Measurements from ENCODE around the gene CEP68. TPM values are rescaled to one million over a fixed set of nuclear protein-coding genes. Genes with fewer than 3 reads are reported as not detected.

CEP68 gene
- polyA plus RNA-seq, 3 donors = 28.0 to 31.3 (median 29.2) TPM

- no peak for DNase-seq (ENCODE audit: extremely low read depth in 1 of 11, low read depth in 9 of 11, low spot score in 4 of 11)
Observed at GRCh38 chr2:65049010-65049639, 7.1 kb upstream of the CEP68 start.

GRCh38 chr2:65050931-65051330 is 5.3 kb upstream of the CEP68 start:
- DNase-seq (ENCODE audit: extremely low read depth in 1 of 11, low read depth in 9 of 11, low spot score in 4 of 11) = no peak

DNA sequence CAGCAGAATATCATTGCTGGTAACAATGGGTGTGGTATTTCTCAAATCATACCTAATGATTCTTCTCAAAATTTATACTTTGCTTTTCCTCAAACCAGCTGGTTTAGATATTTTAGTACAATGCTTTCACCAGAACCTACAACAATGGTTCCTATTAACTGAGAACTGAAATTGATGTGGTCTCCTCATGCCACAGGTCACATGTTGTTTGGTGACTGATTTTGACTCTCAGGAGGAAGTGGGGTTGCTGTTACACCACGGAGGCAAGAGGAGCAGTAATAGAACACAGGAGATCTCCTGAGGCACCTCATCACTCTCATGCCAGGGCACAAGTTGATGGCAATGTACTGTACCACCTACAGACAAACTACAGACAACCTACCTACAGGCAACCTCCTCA is 3.0 kb upstream of the CEP68 start:
- no peak for DNase-seq (ENCODE audit: extremely low read depth in 1 of 11, low read depth in 9 of 11, low spot score in 4 of 11)

DNA sequence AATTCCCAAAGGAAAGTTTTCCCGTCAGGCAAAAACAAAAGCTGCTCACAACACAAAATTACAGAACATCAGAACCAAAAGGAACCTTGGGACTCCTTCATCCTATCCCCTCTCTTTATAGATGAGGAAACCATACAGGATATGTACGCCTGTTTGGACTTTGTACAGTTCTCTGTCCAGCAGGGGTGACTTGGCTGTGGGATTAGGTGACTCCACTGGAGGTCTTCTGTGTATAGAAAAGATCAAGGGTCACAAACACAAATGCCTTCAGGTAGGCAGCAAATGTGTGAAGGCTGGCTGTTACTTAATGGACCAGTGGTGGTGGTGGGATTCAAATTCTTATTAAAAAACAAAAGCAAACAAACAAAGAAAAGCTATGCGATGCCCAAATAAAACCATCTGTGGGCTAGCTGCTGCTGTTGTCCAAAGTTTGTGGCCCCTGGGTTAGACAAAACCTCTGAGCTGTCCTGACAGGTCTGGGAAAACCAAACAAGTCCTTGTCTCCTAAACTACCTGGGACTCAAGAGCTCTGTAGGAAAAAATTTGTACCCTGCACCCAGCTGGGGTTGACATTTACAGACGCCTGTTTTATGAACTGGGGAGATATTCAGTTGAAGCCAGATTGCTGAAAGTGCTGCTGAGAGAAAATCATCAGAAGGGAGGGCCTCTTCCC is 1.3 kb upstream of the CEP68 start:
- DNase-seq (ENCODE audit: extremely low read depth in 1 of 11, low read depth in 9 of 11, low spot score in 4 of 11) = no peak

GRCh38 chr2:65055422-65056214 is 598 bp upstream of the CEP68 start:
- peak in 1 of 11 donors; percentile 56 for DNase-seq (ENCODE audit: extremely low read depth in 1 of 11, low read depth in 9 of 11, low spot score in 4 of 11)

GRCh38 chr2:65057054-65057375 is 799 bp downstream of the CEP68 start:
- DNase-seq (ENCODE audit: extremely low read depth in 1 of 11, low read depth in 9 of 11, low spot score in 4 of 11) = no peak

GRCh38 chr2:65057391-65058052 is 1.3 kb downstream of the CEP68 start:
- DNase-seq (ENCODE audit: extremely low read depth in 1 of 11, low read depth in 9 of 11, low spot score in 4 of 11) = no peak

DNA sequence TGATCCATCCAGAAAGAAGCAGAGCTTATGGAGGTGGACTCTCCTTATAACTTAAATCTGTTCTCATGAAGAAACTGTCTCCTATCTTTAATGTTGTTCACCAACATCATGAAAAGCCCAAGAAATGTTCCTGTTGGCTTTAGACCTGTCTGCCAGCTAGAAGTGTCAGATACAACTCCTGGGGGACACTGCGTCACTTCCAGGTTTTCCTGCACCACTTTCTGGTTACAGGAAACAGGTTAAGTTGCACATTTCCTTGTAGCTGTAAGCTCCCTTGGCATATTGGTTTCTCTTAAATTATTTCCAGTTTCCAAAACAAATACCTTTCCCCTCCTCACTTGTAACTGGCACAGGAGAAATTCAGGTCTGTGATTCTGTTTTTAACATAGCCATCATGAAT is 2.9 kb downstream of the CEP68 start:
- no peak for DNase-seq (ENCODE audit: extremely low read depth in 1 of 11, low read depth in 9 of 11, low spot score in 4 of 11)

DNA sequence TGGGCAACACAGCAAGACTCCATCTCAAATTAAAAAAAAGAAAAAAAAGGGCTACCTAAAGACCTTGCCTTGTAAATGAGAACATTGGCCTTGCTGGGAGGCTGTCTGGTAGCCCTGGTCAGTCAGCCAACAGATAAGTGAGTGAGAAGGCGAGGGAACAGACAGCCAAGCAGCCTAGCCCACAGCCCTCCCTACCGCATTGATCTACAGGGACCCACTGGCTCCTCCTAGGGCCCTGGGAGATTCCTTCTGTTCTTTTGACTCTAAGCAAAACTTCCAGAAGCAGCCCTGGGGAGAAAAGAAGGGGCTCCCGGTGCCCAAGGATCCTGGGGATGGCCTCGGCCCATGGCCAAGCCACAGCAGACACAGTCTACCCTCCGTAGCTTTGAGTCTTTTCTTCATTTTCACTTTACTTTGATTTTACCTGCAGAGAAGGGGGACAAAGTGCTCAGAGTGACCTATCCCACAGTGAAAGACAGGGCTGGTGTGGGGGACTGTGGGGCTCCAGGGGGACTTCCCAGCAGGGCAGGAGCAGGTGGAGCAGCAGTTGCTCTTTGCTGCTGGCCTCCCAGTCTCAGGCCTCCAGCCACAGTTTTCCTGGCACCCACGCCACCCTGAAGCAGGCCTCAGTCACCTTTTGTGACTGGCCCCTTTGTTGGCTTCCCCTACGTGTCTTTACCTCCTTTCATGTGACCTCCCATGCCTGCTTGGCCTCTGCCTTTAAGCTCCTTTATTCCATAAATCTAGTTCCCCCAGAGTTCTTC is 5.1 kb downstream of the CEP68 start:
- no peak for DNase-seq (ENCODE audit: extremely low read depth in 1 of 11, low read depth in 9 of 11, low spot score in 4 of 11)

DNA sequence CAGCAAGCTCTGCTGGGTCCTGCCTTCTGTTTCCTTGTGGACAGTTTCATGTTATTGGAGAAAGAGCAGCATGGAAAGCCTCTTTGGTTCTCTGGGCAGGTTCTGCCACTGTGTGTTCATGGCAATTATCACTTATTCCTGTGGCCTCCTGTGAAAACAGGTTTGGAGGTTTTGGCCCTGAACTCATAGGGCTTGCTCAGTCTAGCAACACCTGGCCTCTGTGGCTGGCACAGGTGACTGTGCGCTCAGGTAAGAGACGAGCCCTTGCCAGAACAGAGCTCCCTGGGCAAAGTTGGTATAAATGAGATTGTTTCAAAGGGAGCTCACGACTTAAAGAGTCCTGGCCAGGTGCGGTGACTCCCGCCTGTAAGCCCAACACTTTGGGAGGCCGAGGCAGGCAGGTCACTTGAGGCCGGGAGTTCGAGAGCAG is 5.7 kb downstream of the CEP68 start:
- no peak for DNase-seq (ENCODE audit: extremely low read depth in 1 of 11, low read depth in 9 of 11, low spot score in 4 of 11)

GRCh38 chr2:65062843-65063825 is 6.9 kb downstream of the CEP68 start:
- DNase-seq (ENCODE audit: extremely low read depth in 1 of 11, low read depth in 9 of 11, low spot score in 4 of 11) = peak in 1 of 11 donors; percentile 29

DNA sequence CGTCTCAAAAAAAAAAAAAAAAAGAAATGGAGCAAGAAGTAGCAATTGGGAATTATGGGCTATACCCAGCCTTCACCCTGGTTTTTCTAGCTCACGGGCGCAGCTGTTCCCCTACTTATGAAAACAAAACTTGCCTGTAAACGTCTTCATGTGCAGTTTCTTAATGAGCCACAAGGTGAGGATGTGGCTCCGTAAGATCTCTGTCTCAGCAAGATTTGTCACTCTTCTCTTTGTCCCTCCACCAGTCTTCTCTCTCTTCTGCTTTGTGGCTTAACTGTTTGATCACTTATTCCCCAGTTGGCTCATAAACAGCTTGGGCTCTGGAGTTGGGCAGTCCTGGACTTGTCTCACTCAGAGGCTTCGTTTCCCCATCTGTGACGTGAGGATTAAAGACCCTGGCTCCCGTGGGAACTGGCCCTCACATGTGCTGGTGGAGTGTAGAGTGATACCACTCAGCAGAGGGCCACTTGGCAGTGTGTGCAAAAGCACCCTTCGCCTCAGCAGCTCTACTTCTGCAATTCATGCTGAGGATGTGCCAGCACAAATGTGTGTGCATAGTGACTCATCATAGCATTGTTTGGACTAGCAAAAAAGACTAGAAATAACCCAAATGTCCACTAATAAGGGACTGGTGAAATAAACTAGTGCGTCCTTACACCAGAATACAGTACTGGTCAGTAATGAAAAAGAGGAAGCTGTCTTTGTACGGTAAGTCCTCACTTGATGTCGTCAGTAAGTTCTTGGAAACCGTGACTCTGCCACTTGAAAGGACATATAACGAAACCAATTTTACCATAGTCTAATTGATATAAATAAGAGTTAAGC is 8.7 kb downstream of the CEP68 start:
- DNase-seq (ENCODE audit: extremely low read depth in 1 of 11, low read depth in 9 of 11, low spot score in 4 of 11) = peak in 1 of 11 donors; percentile 36

DNA sequence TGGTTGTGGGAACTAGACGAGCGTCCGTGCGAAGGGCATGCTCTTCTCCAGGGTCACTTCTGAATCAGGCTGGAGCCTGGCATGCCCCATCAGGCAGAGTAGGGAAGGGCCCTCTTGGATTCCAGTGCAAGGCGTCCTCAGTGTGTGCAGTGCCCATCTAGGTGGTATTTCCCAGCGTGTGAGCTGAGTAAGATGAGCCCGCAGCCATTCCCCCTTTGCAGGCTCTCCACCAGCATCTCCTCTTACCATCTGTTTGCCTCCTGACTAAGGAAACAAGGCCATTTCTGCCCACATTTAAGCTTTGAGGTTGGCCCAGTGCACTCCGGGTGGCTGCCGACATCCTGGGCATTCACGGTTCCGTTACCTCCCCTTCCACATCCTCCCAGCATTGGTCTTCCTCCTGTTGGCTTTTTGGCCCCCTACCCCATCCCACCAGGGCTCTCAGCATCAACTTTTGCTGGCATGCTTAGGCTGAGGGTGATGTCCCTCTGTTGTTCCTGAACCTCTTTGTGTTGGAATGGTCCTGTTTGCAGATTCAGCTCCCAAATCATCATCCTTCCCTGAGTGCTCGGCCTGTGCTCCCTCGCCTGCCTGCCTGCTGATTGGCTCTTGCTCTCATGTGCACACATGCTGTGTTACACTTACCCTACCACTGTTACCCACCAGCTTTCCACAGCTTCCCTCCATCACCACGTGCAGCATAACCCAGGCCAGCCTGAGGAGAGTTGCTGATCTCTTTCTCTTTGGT is 11.8 kb downstream of the CEP68 start:
- DNase-seq (ENCODE audit: extremely low read depth in 1 of 11, low read depth in 9 of 11, low spot score in 4 of 11) = no peak

DNA sequence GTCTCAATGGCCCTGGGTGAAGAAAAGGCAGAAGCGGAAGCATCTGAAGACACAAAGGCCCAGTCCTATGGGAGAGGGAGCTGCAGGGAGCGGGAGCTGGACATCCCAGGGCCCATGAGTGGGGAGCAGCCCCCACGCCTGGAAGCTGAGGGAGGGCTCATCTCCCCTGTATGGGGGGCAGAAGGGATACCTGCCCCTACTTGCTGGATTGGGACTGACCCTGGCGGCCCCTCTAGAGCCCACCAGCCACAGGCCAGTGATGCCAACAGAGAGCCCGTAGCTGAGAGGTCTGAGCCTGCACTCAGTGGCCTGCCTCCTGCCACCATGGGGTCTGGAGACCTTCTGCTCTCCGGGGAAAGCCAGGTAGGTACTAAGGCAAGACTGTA is 13.2 kb downstream of the CEP68 start:
- DNase-seq (ENCODE audit: extremely low read depth in 1 of 11, low read depth in 9 of 11, low spot score in 4 of 11) = no peak

DNA sequence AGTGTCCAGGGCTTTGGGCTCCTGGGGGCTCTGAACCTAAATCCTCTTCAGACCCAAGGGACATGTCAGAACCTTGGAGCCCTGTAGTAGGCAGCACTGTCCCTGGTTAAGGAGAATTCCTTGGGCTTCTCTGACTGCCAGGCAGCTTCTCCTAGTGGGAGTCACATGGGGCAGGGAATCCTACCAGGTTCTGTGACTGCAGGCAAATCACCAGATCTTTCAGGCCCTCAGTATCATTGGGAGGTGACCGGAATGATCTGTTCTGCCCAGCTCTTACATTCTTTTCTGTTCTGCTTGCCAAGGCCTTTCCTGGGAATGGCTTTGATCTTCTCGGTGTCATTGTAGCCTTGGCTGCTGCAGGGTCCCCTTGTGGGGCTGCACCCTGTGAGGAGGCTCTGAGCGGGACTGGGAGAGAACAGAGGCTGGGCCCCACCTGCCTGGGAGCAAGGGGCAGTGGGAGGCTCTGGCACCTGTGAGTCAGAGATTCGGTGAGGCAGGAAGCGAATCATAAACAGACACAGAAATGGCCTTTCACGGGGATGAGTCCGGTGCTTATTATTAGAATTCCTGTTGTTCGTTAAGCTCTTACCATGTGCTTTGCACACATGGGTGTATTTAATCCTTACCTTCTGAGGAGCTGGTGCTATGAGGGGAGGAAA is 14.1 kb downstream of the CEP68 start:
- no peak for DNase-seq (ENCODE audit: extremely low read depth in 1 of 11, low read depth in 9 of 11, low spot score in 4 of 11)

DNA sequence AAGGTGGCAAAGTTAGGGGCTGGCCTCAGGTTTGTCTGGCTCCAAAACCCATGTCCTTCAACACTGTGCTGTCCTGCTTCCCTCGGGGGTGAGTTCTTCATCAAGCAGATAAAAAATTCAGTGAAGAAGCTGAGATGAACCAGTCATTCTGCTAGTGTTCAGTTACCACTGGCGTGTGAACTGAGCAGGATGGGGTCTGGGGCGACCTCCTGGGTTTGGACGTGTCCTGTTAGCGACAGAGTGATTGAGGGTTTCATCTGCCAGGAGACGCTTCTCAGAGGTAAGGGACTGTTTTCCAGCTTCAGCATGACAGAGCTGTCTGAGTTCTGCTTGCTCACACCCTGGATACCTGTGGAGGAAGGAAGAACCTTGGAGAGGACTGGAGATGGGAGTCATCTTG is 14.6 kb downstream of the CEP68 start:
- no peak for DNase-seq (ENCODE audit: extremely low read depth in 1 of 11, low read depth in 9 of 11, low spot score in 4 of 11)
